GM12878 (cell line): ENCODE results near the gene RPL29. TPM values are rescaled to one million over a fixed set of nuclear protein-coding genes. Genes with fewer than 3 reads are reported as not detected.

Source experiments
- CHD1 ChIP-seq: IDR thresholded peaks from 2 replicates; pipeline ENCODE4 v1.6.1; 2012; ENCODE audit warnings: low read depth, low read length, improper control_type of control experiment
- CREB1 ChIP-seq: IDR thresholded peaks from 2 replicates; pipeline ENCODE4 v1.6.1; 2012; ENCODE audit warnings: low read depth, mild to moderate bottlenecking, inconsistent platforms
- EED ChIP-seq: sonication (generic); IDR thresholded peaks from 2 replicates; pipeline ENCODE4 v1.6.1; 2016; ENCODE audit warnings: antibody characterized with exemption, low read depth
- FOXK2 ChIP-seq: fragments of 450-650 bp; IDR thresholded peaks from 2 replicates; pipeline ENCODE4 v1.6.1; 2017; ENCODE audit warnings: mild to moderate bottlenecking, moderate library complexity
- HCFC1 ChIP-seq: fragments of 150-350 bp; IDR thresholded peaks from 2 replicates; pipeline ENCODE4 v1.6.1; 2014; ENCODE audit warnings: low read length
- IRF5 ChIP-seq: fragments of 450-650 bp; IDR thresholded peaks from 2 replicates; pipeline ENCODE4 v1.6.1; 2017; ENCODE audit warnings: borderline replicate concordance
- JUNB ChIP-seq: IDR thresholded peaks from 2 replicates; pipeline ENCODE4 v1.6.1; 2016; ENCODE audit warnings: antibody characterized with exemption, mild to moderate bottlenecking
- MTA2 ChIP-seq: fragments of 450-650 bp; IDR thresholded peaks from 2 replicates; pipeline ENCODE4 v1.6.1; 2016; ENCODE audit warnings: low read depth, mild to moderate bottlenecking, moderate library complexity
- NFYB ChIP-seq: IDR thresholded peaks from 2 replicates; pipeline ENCODE4 v1.6.1; 2011; ENCODE audit warnings: low read depth, mild to moderate bottlenecking, low read length, improper control_type of control experiment, moderate library complexity; ENCODE audit not compliant: insufficient read depth
- NR2C2 ChIP-seq: IDR thresholded peaks from 2 replicates; pipeline ENCODE4 v1.6.1; 2011; ENCODE audit warnings: borderline replicate concordance, low read depth; ENCODE audit not compliant: control insufficient read depth, insufficient read length
- PAX5 ChIP-seq: IDR thresholded peaks from 2 replicates; pipeline ENCODE4 v1.6.1; 2011; ENCODE audit warnings: low read depth, low read length, borderline replicate concordance
- PAX8 ChIP-seq: fragments of 450-650 bp; IDR thresholded peaks from 2 replicates; pipeline ENCODE4 v1.6.1; 2017; ENCODE audit warnings: mild to moderate bottlenecking, moderate library complexity
- PKNOX1 ChIP-seq: fragments of 450-650 bp; IDR thresholded peaks from 2 replicates; pipeline ENCODE4 v1.6.1; 2016; ENCODE audit warnings: mild to moderate bottlenecking
- RELA ChIP-seq: fragments of 450-650 bp; IDR thresholded peaks from 2 replicates; pipeline ENCODE4 v1.8.0; 2014; ENCODE audit warnings: borderline replicate concordance; ENCODE audit not compliant: partially characterized antibody
- RELB ChIP-seq: fragments of 450-650 bp; IDR thresholded peaks from 2 replicates; pipeline ENCODE4 v1.6.1; 2017; ENCODE audit warnings: low read depth, mild to moderate bottlenecking, moderate library complexity
- SMC3 ChIP-seq: IDR thresholded peaks from 2 replicates; pipeline ENCODE4 v1.6.1; 2011; ENCODE audit warnings: low read length, improper control_type of control experiment, borderline replicate concordance
- SPI1 ChIP-seq: IDR thresholded peaks from 2 replicates; pipeline ENCODE4 v1.6.1; 2011; ENCODE audit warnings: low read depth, mild to moderate bottlenecking, low read length, moderate library complexity, borderline replicate concordance; ENCODE audit not compliant: insufficient read depth
- SUPT20H ChIP-seq: IDR thresholded peaks from 2 replicates; pipeline ENCODE4 v1.6.1; 2011; ENCODE audit warnings: low read depth, mild to moderate bottlenecking, low read length, moderate library complexity, borderline replicate concordance; ENCODE audit not compliant: control insufficient read depth
- TARDBP ChIP-seq: IDR thresholded peaks from 2 replicates; pipeline ENCODE4 v1.6.1; 2016; ENCODE audit warnings: borderline replicate concordance
- TCF12 ChIP-seq: IDR thresholded peaks from 2 replicates; pipeline ENCODE4 v1.6.1; 2011; ENCODE audit warnings: low read depth, mild to moderate bottlenecking, low read length
- ZBED1 ChIP-seq: IDR thresholded peaks from 2 replicates; pipeline ENCODE4 v1.6.1; 2016; ENCODE audit warnings: borderline replicate concordance
- ZBTB4 ChIP-seq: fragments of 450-650 bp; formaldehyde crosslinking; IDR thresholded peaks from 2 replicates; pipeline ENCODE4 v1.4.0; 2022; ENCODE audit warnings: mild to moderate bottlenecking, moderate library complexity
- polyA plus RNA-seq, 11 experiments: library from polyadenylated mRNA; depleted of rRNA in 4 of 11; unstranded in 6 of 11; stranded (reverse) in 5 of 11; fragments of >200 nt; fragmentation: Nextera tagmentation in 4 of 11; fragmentation: Illumina TruSeq in 1 of 11; extraction: Ambion mirVana in 4 of 11; extraction: Trizol in 1 of 11; gene quantifications; 1 replicate in 1 of 11; 2 replicates in 10 of 11; pipeline versions ENCODE4 v1.2.1 to v1.2.3, GENCODE V29; 2011 to 2016; ENCODE audit warnings: inconsistent platforms in 2 of 11, missing spikeins in 2 of 11, low read depth in 1 of 11
- total RNA-seq, 4 experiments: library from RNA; depleted of rRNA in 3 of 4; stranded (reverse); fragments of >200 nt in 3 of 4; fragmentation: Illumina TruSeq in 1 of 4; extraction: Trizol in 1 of 4; gene quantifications; 2 replicates each; pipeline versions ENCODE4 v1.2.1 to v1.2.3, GENCODE V29; 2013 to 2021

The RPL29 gene
- total and polyA plus RNA-seq, 10 of the 15 experiments (the other 5 are each of a cell fraction or from before 2014, with no cell fraction given) = 1,053 to 2,477 (median 1,657) TPM

- TF ChIP-seq MTA2 (peak; percentile 66; the same call in 1 of the 2 replicates), SPI1 (no peak), ZBTB4 (no peak), CHD1 (no peak), TARDBP (no peak), FOXK2 (no peak), NFYB (no peak), JUNB (no peak), CREB1 (no peak), TCF12 (0 out of 2 replicates have a peak, but pooled peaks have one; percentile 2), PAX5 (0 out of 2 replicates have a peak, but pooled peaks have one; percentile 9), RELB (peak; percentile 48; the same call in 1 of the 2 replicates), PKNOX1 (peak; percentile 51; the same call in 1 of the 2 replicates), IRF5 (no peak), EED (no peak), SMC3 (no peak; the same call in 1 of the 2 replicates), SUPT20H (no peak), HCFC1 (no peak), NR2C2 (no peak), RELA (peak; percentile 56), PAX8 (no peak), ZBED1 (no peak)
These were observed 40.6 kb upstream of the RPL29 start (continued) for GRCh38 chr3:52036222-52036694.
